Measurements from ENCODE around the gene CHD2.

The CHD2 gene

GRCh38 chr15:92909136-92909781, 9.1 kb downstream of the CHD2 start:
- H3K4me1 ChIP-seq (ENCODE audit: control extremely low read depth in 1 of 4, control insufficient read depth in 4 of 4, insufficient read depth in 4 of 4, low read length in 3 of 4) = peaks cover 45 to 85% (median 67%) of the 10 kb centered on the region in 4 experiments
- no CpG with 5 or more reads among the region's 7 CpGs for WGBS (ENCODE audit: insufficient coverage)
- H3K27ac ChIP-seq (ENCODE audit: insufficient read depth in 1 of 2, low read depth in 1 of 2, low read length in 2 of 2, poor library complexity in 1 of 2, severe bottlenecking in 2 of 2) = peak overlapping the region in 1 of 2 experiments; percentile 100
- no peaks in the 10 kb centered on the region for H3K9me3 ChIP-seq (ENCODE audit: control extremely low read depth in 1 of 5, control insufficient read depth in 4 of 5, insufficient read depth in 2 of 5, low read depth in 1 of 5, low read length in 4 of 5)
- H3K27me3 ChIP-seq (replicated peaks in 2 of 5; ENCODE audit: control insufficient read depth in 4 of 5, insufficient read depth in 5 of 5, low read length in 4 of 5) = no peaks in the 10 kb centered on the region
- peak overlapping the region in 1 of 7 experiments; percentile 1 for H3K4me3 ChIP-seq (ENCODE audit: control insufficient read depth in 1 of 7, extremely low read depth in 1 of 7, insufficient read depth in 4 of 7, low read depth in 2 of 7, low read length in 6 of 7)
- CTCF ChIA-PET = interaction anchor here (1.0 to 4.0 kb wide), 6 partner anchors 9 to 297 kb away, joined by 3 to 24 read pairs (median 9); partner anchors contain the start of gene CHD2
- POLR2A ChIA-PET = interaction anchor here (0.6 kb wide), 2 partner anchors 86 to 99 kb away, joined by 3 to 5 read pairs; no protein-coding TSS in a partner anchor
- DNase-seq = no peak
- peaks cover 0 to 21% (median 6%) of the 10 kb centered on the region in 4 experiments for H3K36me3 ChIP-seq (ENCODE audit: control insufficient read depth in 4 of 4, insufficient read depth in 4 of 4, low read length in 3 of 4)

GRCh38 chr15:92910451-92910850, 10.3 kb downstream of the CHD2 start:
- Histone ChIP-seq H3K27me3 (replicated peaks in 2 of 5; ENCODE audit: control insufficient read depth in 4 of 5, insufficient read depth in 5 of 5, low read length in 4 of 5) (no peaks in the 10 kb centered on the region), H3K9me3 (ENCODE audit: control extremely low read depth in 1 of 5, control insufficient read depth in 4 of 5, insufficient read depth in 2 of 5, low read depth in 1 of 5, low read length in 4 of 5) (no peaks in the 10 kb centered on the region), H3K4me1 (ENCODE audit: control extremely low read depth in 1 of 4, control insufficient read depth in 4 of 4, insufficient read depth in 4 of 4, low read length in 3 of 4) (peaks cover 43 to 85% (median 67%) of the 10 kb centered on the region in 4 experiments), H3K36me3 (ENCODE audit: control insufficient read depth in 4 of 4, insufficient read depth in 4 of 4, low read length in 3 of 4) (peaks cover 0 to 21% (median 6%) of the 10 kb centered on the region in 4 experiments), H3K27ac (ENCODE audit: insufficient read depth in 1 of 2, low read depth in 1 of 2, low read length in 2 of 2, poor library complexity in 1 of 2, severe bottlenecking in 2 of 2) (no peak overlapping the region), H3K4me3 (ENCODE audit: control insufficient read depth in 1 of 7, extremely low read depth in 1 of 7, insufficient read depth in 4 of 7, low read depth in 2 of 7, low read length in 6 of 7) (no peak overlapping the region)
- no peak for DNase-seq
- ChIA-PET POLR2A (no interaction called here), CTCF (interaction anchor here (0.7 to 1.0 kb wide), 2 partner anchors 11 to 298 kb away, joined by 3 read pairs; no protein-coding TSS in a partner anchor)
- 98% methylated on average over 9 of the region's 13 CpGs for WGBS (ENCODE audit: insufficient coverage)

- Histone ChIP-seq H3K4me3 (ENCODE audit: control insufficient read depth in 1 of 7, extremely low read depth in 1 of 7, insufficient read depth in 4 of 7, low read depth in 2 of 7, low read length in 6 of 7) (peak overlapping the region in 2 of 7 experiments; percentile 5 to 25), H3K9me3 (ENCODE audit: control extremely low read depth in 1 of 5, control insufficient read depth in 4 of 5, insufficient read depth in 2 of 5, low read depth in 1 of 5, low read length in 4 of 5) (no peaks in the 10 kb centered on the region), H3K27ac (ENCODE audit: insufficient read depth in 1 of 2, low read depth in 1 of 2, low read length in 2 of 2, poor library complexity in 1 of 2, severe bottlenecking in 2 of 2) (peak overlapping the region; percentile 3 to 15), H3K27me3 (replicated peaks in 2 of 5; ENCODE audit: control insufficient read depth in 4 of 5, insufficient read depth in 5 of 5, low read length in 4 of 5) (no peaks in the 10 kb centered on the region), H3K36me3 (ENCODE audit: control insufficient read depth in 4 of 4, insufficient read depth in 4 of 4, low read length in 3 of 4) (peaks cover 0 to 23% (median 6%) of the 10 kb centered on the region in 4 experiments), H3K4me1 (ENCODE audit: control extremely low read depth in 1 of 4, control insufficient read depth in 4 of 4, insufficient read depth in 4 of 4, low read length in 3 of 4) (peaks cover 16 to 68% (median 42%) of the 10 kb centered on the region in 4 experiments)
- 86% methylated on average over 1 of the region's 1 CpG for WGBS (ENCODE audit: insufficient coverage)
- DNase-seq = no peak
- ChIA-PET CTCF (interaction anchor here (1.0 to 11.5 kb wide), 7 partner anchors 9 to 117 kb away, joined by 4 to 102 read pairs (median 6); partner anchors contain the start of gene CHD2), POLR2A (interaction anchor here (0.7 to 2.8 kb wide), 4 partner anchors 8 to 113 kb away, joined by 3 to 12 read pairs (median 6); no protein-coding TSS in a partner anchor)
These were observed 14.0 kb downstream of the CHD2 start for GRCh38 chr15:92914103-92914499.

GRCh38 chr15:92914768-92915221, 14.7 kb downstream of the CHD2 start:
- Histone ChIP-seq H3K4me1 (ENCODE audit: control extremely low read depth in 1 of 4, control insufficient read depth in 4 of 4, insufficient read depth in 4 of 4, low read length in 3 of 4) (peaks cover 16 to 62% (median 40%) of the 10 kb centered on the region in 4 experiments), H3K36me3 (ENCODE audit: control insufficient read depth in 4 of 4, insufficient read depth in 4 of 4, low read length in 3 of 4) (peaks cover 0 to 17% (median 4%) of the 10 kb centered on the region in 4 experiments), H3K9me3 (ENCODE audit: control extremely low read depth in 1 of 5, control insufficient read depth in 4 of 5, insufficient read depth in 2 of 5, low read depth in 1 of 5, low read length in 4 of 5) (no peaks in the 10 kb centered on the region), H3K4me3 (ENCODE audit: control insufficient read depth in 1 of 7, extremely low read depth in 1 of 7, insufficient read depth in 4 of 7, low read depth in 2 of 7, low read length in 6 of 7) (peak overlapping the region in 4 of 7 experiments; percentile 2 to 50 (median 18)), H3K27ac (ENCODE audit: insufficient read depth in 1 of 2, low read depth in 1 of 2, low read length in 2 of 2, poor library complexity in 1 of 2, severe bottlenecking in 2 of 2) (peak overlapping the region in 1 of 2 experiments; percentile 66), H3K27me3 (replicated peaks in 2 of 5; ENCODE audit: control insufficient read depth in 4 of 5, insufficient read depth in 5 of 5, low read length in 4 of 5) (no peaks in the 10 kb centered on the region)
- ChIA-PET CTCF (interaction anchor here (1.5 to 11.5 kb wide), 5 partner anchors 9 to 118 kb away, joined by 4 to 102 read pairs (median 16); no protein-coding TSS in a partner anchor), POLR2A (interaction anchor here (1.0 to 2.8 kb wide), 4 partner anchors 9 to 33 kb away, joined by 3 to 12 read pairs (median 7); partner anchors contain the start of gene CHD2)
- peak in 1 of 3 donors; percentile 46 for DNase-seq
- 68% methylated on average over 4 of the region's 4 CpGs for WGBS (ENCODE audit: insufficient coverage)

GRCh38 chr15:92915766-92916435, 15.8 kb downstream of the CHD2 start:
- 100% methylated on average over 2 of the region's 4 CpGs for WGBS (ENCODE audit: insufficient coverage)
- no peak overlapping the region for H3K27ac ChIP-seq (ENCODE audit: insufficient read depth in 1 of 2, low read depth in 1 of 2, low read length in 2 of 2, poor library complexity in 1 of 2, severe bottlenecking in 2 of 2)
- peaks cover 16 to 57% (median 36%) of the 10 kb centered on the region in 4 experiments for H3K4me1 ChIP-seq (ENCODE audit: control extremely low read depth in 1 of 4, control insufficient read depth in 4 of 4, insufficient read depth in 4 of 4, low read length in 3 of 4)
- CTCF ChIA-PET = interaction anchor here (0.9 to 11.5 kb wide), 12 partner anchors 8 to 123 kb away, joined by 3 to 102 read pairs (median 6); partner anchors contain the start of gene CHD2
- no peaks in the 10 kb centered on the region for H3K27me3 ChIP-seq (replicated peaks in 2 of 5; ENCODE audit: control insufficient read depth in 4 of 5, insufficient read depth in 5 of 5, low read length in 4 of 5)
- no peaks in the 10 kb centered on the region for H3K9me3 ChIP-seq (ENCODE audit: control extremely low read depth in 1 of 5, control insufficient read depth in 4 of 5, insufficient read depth in 2 of 5, low read depth in 1 of 5, low read length in 4 of 5)
- POLR2A ChIA-PET = interaction anchor here (0.9 to 2.8 kb wide), 4 partner anchors 13 to 107 kb away, joined by 4 to 12 read pairs (median 7); partner anchors contain the start of gene CHD2
- DNase-seq = no peak
- H3K4me3 ChIP-seq (ENCODE audit: control insufficient read depth in 1 of 7, extremely low read depth in 1 of 7, insufficient read depth in 4 of 7, low read depth in 2 of 7, low read length in 6 of 7) = no peak overlapping the region
- peaks cover 0 to 13% (median 1%) of the 10 kb centered on the region in 4 experiments for H3K36me3 ChIP-seq (ENCODE audit: control insufficient read depth in 4 of 4, insufficient read depth in 4 of 4, low read length in 3 of 4)

GRCh38 chr15:92917598-92918407, 17.7 kb downstream of the CHD2 start:
- Histone ChIP-seq H3K9me3 (ENCODE audit: control extremely low read depth in 1 of 5, control insufficient read depth in 4 of 5, insufficient read depth in 2 of 5, low read depth in 1 of 5, low read length in 4 of 5) (no peaks in the 10 kb centered on the region), H3K4me1 (ENCODE audit: control extremely low read depth in 1 of 4, control insufficient read depth in 4 of 4, insufficient read depth in 4 of 4, low read length in 3 of 4) (peaks cover 26 to 64% (median 44%) of the 10 kb centered on the region in 4 experiments), H3K4me3 (ENCODE audit: control insufficient read depth in 1 of 7, extremely low read depth in 1 of 7, insufficient read depth in 4 of 7, low read depth in 2 of 7, low read length in 6 of 7) (peak overlapping the region in 2 of 7 experiments; percentile 25 to 34), H3K27ac (ENCODE audit: insufficient read depth in 1 of 2, low read depth in 1 of 2, low read length in 2 of 2, poor library complexity in 1 of 2, severe bottlenecking in 2 of 2) (peak overlapping the region in 1 of 2 experiments; percentile 52), H3K27me3 (replicated peaks in 2 of 5; ENCODE audit: control insufficient read depth in 4 of 5, insufficient read depth in 5 of 5, low read length in 4 of 5) (no peaks in the 10 kb centered on the region), H3K36me3 (ENCODE audit: control insufficient read depth in 4 of 4, insufficient read depth in 4 of 4, low read length in 3 of 4) (peaks cover 0 to 19% (median 1%) of the 10 kb centered on the region in 4 experiments)
- ChIA-PET CTCF (interaction anchor here (0.8 to 11.5 kb wide), 18 partner anchors 10 to 204 kb away, joined by 3 to 102 read pairs (median 3); partner anchors contain the start of gene CHD2), POLR2A (interaction anchor here (1.0 to 2.0 kb wide), 4 partner anchors 10 to 108 kb away, joined by 4 to 11 read pairs (median 7); partner anchors contain the start of gene CHD2)
- WGBS (ENCODE audit: insufficient coverage) = 50% methylated on average over 2 of the region's 11 CpGs
- DNase-seq = peak; percentile 94 to 96 (median 94)
